ENCODE results near the gene EVX2. TPM values are rescaled to one million over a fixed set of nuclear protein-coding genes. Genes with fewer than 3 reads are reported as not detected.
A peak's percentile ranks its signal among the peaks of the same experiment; 100 is the strongest.

Gene EVX2
- total and polyA plus RNA-seq, 9 of the 15 experiments (the other 6 are each of a cell fraction or from before 2014, with no cell fraction given) = not detected

GRCh38 chr2:176095421-176095820, 11.7 kb upstream of the EVX2 start:
- TF ChIP-seq GATA2 (CRISPR knock-in tag; IDR thresholded peaks at IDR 0.05) (no peak), CCAR2 (IDR thresholded peaks at IDR 0.05; ENCODE audit: low read depth, low read length) (no peak), ARHGAP35 (IDR thresholded peaks at IDR 0.05; ENCODE audit: partially characterized antibody) (no peak), RBM17 (IDR thresholded peaks at IDR 0.05; ENCODE audit: borderline replicate concordance, low read depth, low read length) (no peak), NR1H2 (CRISPR knock-in tag; IDR thresholded peaks at IDR 0.05) (no peak), MCM7 (IDR thresholded peaks at IDR 0.05) (no peak), MCM3 (IDR thresholded peaks at IDR 0.05) (no peak), HDGF (IDR thresholded peaks at IDR 0.05) (no peak), NEUROD1 (IDR thresholded peaks at IDR 0.05; ENCODE audit: borderline replicate concordance, low read depth, low read length, partially characterized antibody) (no peak), SLC30A9 (CRISPR knock-in tag; IDR thresholded peaks at IDR 0.05) (no peak), CEBPB (tag; IDR thresholded peaks at IDR 0.05) (no peak), HEY1 (CRISPR knock-in tag; IDR thresholded peaks at IDR 0.05; ENCODE audit: borderline replicate concordance) (no peak), HLTF (IDR thresholded peaks at IDR 0.05) (no peak), CCNT2 (IDR thresholded peaks at IDR 0.05; ENCODE audit: borderline replicate concordance, extremely low read depth, insufficient read length, low read depth, low read length) (no peak), CBFA2T3 (IDR thresholded peaks at IDR 0.05) (no peak), EP400 (IDR thresholded peaks at IDR 0.05) (no peak), HMBOX1 (IDR thresholded peaks at IDR 0.05) (no peak), ZFP91 (CRISPR knock-in tag; IDR thresholded peaks at IDR 0.05) (no peak), SMARCA5 (IDR thresholded peaks at IDR 0.05) (no peak)
- no peak overlapping the region for H3K4me2 ChIP-seq (ENCODE audit: insufficient read depth, low read length)
- ATAC-seq (no peak), FAIRE-seq (peak; percentile 40), DNase-seq (ENCODE audit: extremely low read depth in 1 of 4, low spot score in 3 of 4) (no peak)
- peaks cover 70 to 78% of the 10 kb centered on the region in 2 experiments for H3K27me3 ChIP-seq (ENCODE audit: control insufficient read depth in 2 of 2, insufficient read depth in 2 of 2, low read length in 2 of 2)
- no TSS peak for BruUV-seq (replicated peaks)
- no peak overlapping the region for H3K27ac ChIP-seq (ENCODE audit: extremely low read depth, low read depth, low read length)
- no peaks in the 10 kb centered on the region for H3K9me1 ChIP-seq (ENCODE audit: control insufficient read depth, insufficient read depth, low read length)
- no peak overlapping the region for H2AFZ ChIP-seq (ENCODE audit: low read depth, low read length)
- 9% methylated on average over 5 of the region's 5 CpGs for WGBS (ENCODE audit: insufficient coverage, low coverage, missing lambda C conversion rate)
- no peaks in the 10 kb centered on the region for H3K9me3 ChIP-seq (replicated peaks; ENCODE audit: control insufficient read depth, insufficient read depth, low read depth, low read length)
- POLR2A ChIA-PET = no interaction called here
- no peaks in the 10 kb centered on the region for H3K79me2 ChIP-seq (ENCODE audit: control insufficient read depth, insufficient read depth, low read length)
- intact Hi-C loops (cut with micrococcal nuclease) = loop anchor here (5.0 kb wide), 4 partner anchors 218 to 1348 kb away; no protein-coding TSS in a partner anchor
- H4K20me1 ChIP-seq (replicated peaks; ENCODE audit: control insufficient read depth, insufficient read depth, low read length) = peaks cover 17% of the 10 kb centered on the region; the same call in 1 of the 2 replicates
- no peaks in the 10 kb centered on the region for H3K36me3 ChIP-seq (ENCODE audit: control insufficient read depth, insufficient read depth, low read length)
- peaks cover 8 to 33% of the 10 kb centered on the region in 2 experiments for H3K4me1 ChIP-seq (replicated peaks in 1 of 2; ENCODE audit: control insufficient read depth in 2 of 2, insufficient read depth in 2 of 2, low read length in 2 of 2)
- no peak overlapping the region for H3K4me3 ChIP-seq
- CTCF ChIA-PET (ENCODE audit: low intra/inter-chr PET ratio) = no interaction called here
- in situ Hi-C loops (cut with MboI) = loop anchor here (5.0 to 25.0 kb wide), 2 partner anchors 733 to 1058 kb away; no protein-coding TSS in a partner anchor
- H3K9ac ChIP-seq (ENCODE audit: insufficient read depth in 1 of 2, low read depth in 2 of 2, low read length in 2 of 2) = no peak overlapping the region
